ENCODE measurements around the gene XPO1.
"Not testable (repeated sequence)": the region's sequence is repeated elsewhere in the genome, so short reads cannot be mapped to it uniquely, and the experiment has no call there.

XPO1 gene

GRCh38 chr2:61530749-61531148, 7.4 kb downstream of the XPO1 start:
- DNase-seq: no peak

- no peak for DNase-seq
Measured at GRCh38 chr2:61529944-61530735, 8.0 kb downstream of the XPO1 start.

- no peak for DNase-seq
Measured at GRCh38 chr2:61520261-61520660, 17.9 kb downstream of the XPO1 start.

GRCh38 chr2:61512768-61513398, 25.3 kb downstream of the XPO1 start:
- DNase-seq: no peak

GRCh38 chr2:61510674-61511671, 27.2 kb downstream of the XPO1 start:
- no peak for DNase-seq

- no peak for DNase-seq
Measured at GRCh38 chr2:61504949-61505348, 33.2 kb downstream of the XPO1 start.

- DNase-seq: no peak
Measured at GRCh38 chr2:61499060-61499459, 39.1 kb downstream of the XPO1 start.

GRCh38 chr2:61493523-61493942, 44.6 kb downstream of the XPO1 start:
- no peak for DNase-seq

GRCh38 chr2:61492476-61492875, 45.7 kb downstream of the XPO1 start:
- no peak for DNase-seq

GRCh38 chr2:61485281-61485680, 52.9 kb downstream of the XPO1 start:
- no peak for DNase-seq

GRCh38 chr2:61478086-61478485, 60.1 kb downstream of the XPO1 start:
- no peak for DNase-seq

GRCh38 chr2:61476929-61477589, 61.1 kb downstream of the XPO1 start:
- DNase-seq: not testable (repeated sequence)

GRCh38 chr2:61471905-61472805, 66.0 kb downstream of the XPO1 start:
- no peak for DNase-seq

GRCh38 chr2:61470965-61471904, 66.9 kb downstream of the XPO1 start, which contains the start of gene USP34:
TSS of gene USP34 (minus strand) at chr2:61471087. CDS start at chr2:61470692, 395 bp downstream.
- DNase-seq: peak; percentile 83

- peak; percentile 58 for DNase-seq
Measured at GRCh38 chr2:61470122-61470951, 67.8 kb downstream of the XPO1 start.

GRCh38 chr2:61469424-61470121, 68.6 kb downstream of the XPO1 start:
- no peak for DNase-seq

- not testable (repeated sequence) for DNase-seq
Measured at GRCh38 chr2:61468231-61468630, 69.9 kb downstream of the XPO1 start.

GRCh38 chr2:61465045-61465444, 73.1 kb downstream of the XPO1 start:
- no peak for DNase-seq

Data from T1000 (cell line).